ENCODE measurements around the gene PRSS35.

The PRSS35 gene

GRCh38 chr6:83505356-83505755 is 7.0 kb upstream of the PRSS35 start:
- TF ChIP-seq, protein P1, sequence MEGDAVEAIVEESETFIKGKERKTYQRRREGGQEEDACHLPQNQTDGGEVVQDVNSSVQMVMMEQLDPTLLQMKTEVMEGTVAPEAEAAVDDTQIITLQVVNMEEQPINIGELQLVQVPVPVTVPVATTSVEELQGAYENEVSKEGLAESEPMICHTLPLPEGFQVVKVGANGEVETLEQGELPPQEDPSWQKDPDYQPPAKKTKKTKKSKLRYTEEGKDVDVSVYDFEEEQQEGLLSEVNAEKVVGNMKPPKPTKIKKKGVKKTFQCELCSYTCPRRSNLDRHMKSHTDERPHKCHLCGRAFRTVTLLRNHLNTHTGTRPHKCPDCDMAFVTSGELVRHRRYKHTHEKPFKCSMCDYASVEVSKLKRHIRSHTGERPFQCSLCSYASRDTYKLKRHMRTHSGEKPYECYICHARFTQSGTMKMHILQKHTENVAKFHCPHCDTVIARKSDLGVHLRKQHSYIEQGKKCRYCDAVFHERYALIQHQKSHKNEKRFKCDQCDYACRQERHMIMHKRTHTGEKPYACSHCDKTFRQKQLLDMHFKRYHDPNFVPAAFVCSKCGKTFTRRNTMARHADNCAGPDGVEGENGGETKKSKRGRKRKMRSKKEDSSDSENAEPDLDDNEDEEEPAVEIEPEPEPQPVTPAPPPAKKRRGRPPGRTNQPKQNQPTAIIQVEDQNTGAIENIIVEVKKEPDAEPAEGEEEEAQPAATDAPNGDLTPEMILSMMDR (IDR thresholded peaks at IDR 0.05), result no peak

GRCh38 chr6:83509441-83509840 is 2.9 kb upstream of the PRSS35 start:
- TF ChIP-seq, protein P1 (IDR thresholded peaks at IDR 0.05), result no peak

DNA sequence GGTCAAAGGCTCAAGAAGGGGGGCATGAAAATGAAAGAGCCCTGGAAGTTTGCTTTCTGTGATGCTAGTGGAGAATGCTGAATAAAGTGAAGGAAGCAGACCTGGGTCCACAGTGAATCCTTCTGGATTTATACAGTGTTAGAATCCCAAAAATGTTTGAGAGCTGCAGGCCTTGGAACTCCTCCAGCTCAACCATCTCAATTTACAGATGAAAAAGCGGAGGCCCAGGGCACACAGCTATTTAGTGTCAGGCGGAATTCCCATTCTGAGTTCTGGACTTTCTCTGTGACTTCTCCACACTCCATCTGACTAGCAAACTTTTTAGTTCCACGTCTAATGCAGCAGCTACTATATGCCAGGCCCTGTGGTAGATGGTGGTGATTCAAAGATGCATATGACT is 1.5 kb upstream of the PRSS35 start:
- TF ChIP-seq, protein P1 (IDR thresholded peaks at IDR 0.05), result no peak

DNA sequence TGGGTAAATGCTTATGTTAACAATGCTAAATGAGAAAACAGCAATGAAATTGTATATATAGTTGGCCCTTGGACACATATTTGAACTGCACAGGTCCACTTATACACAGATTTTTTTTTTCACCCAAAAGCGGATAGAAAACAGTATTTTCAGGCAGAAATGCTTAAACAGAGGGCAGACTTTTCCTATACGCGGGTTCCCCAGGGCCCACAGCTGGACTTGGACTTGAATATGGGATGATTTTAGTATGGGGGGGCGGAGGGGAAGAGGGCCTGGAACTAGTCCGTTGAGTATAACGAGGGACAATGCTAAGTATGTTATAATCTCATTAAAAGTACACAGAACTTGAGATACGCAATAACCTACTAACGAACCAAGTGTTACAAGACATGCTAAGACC is 1.1 kb upstream of the PRSS35 start:
- TF ChIP-seq, protein P1 (IDR thresholded peaks at IDR 0.05), result no peak

DNA sequence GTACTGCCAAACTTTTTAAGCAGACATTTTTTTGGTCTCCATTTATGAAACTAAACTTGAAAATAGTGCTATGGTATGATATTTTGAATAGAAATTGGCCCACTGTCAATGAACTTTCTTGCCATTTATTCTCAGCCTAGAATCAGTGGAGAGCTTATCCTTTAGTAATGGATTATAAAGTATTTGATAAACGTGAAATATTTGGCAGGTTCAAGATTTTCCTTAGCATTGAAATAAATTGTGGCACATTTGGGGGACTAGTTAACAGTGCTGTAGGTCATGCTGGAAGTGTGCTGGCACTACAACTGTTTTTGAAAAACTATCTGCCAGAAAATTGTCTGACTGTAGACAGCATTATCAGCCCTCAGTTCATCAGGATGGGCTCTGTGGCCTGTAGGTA is 2.1 kb downstream of the PRSS35 start:
- TF ChIP-seq, protein P1 (IDR thresholded peaks at IDR 0.05), result no peak

GRCh38 chr6:83514866-83515466 is 2.6 kb downstream of the PRSS35 start:
- TF ChIP-seq, protein P1 (IDR thresholded peaks at IDR 0.05), result peak; percentile 72

GRCh38 chr6:83517500-83517899 is 5.2 kb downstream of the PRSS35 start:
- TF ChIP-seq, protein P1 (IDR thresholded peaks at IDR 0.05), result no peak

Data from LNCAP (cell line).